ENCODE measurements around the gene WDR4.
"Not testable (repeated sequence)": the region's sequence is repeated elsewhere in the genome, so short reads cannot be mapped to it uniquely, and the experiment has no call there.

WDR4 gene

GRCh38 chr21:42878993-42879787, at the start of gene WDR4:
TSS of gene WDR4 (minus strand) at chr21:42879539. CDS start at chr21:42879495, 44 bp downstream.
- peak; percentile 96 for DNase-seq (ENCODE audit: low spot score)

GRCh38 chr21:42927474-42928200, 48.3 kb upstream of the WDR4 start:
- DNase-seq (ENCODE audit: low spot score): peak; percentile 94

- DNase-seq (ENCODE audit: low spot score): no peak
Measured at GRCh38 chr21:42925114-42925926, 46.0 kb upstream of the WDR4 start, which contains the start of gene ERVH48-1. TSS of gene ERVH48-1 (minus strand) at chr21:42925630. CDS start at chr21:42919006, 6,624 bp downstream.

GRCh38 chr21:42924433-42924751, 45.1 kb upstream of the WDR4 start:
- no peak for DNase-seq (ENCODE audit: low spot score)

GRCh38 chr21:42923553-42924432, 44.5 kb upstream of the WDR4 start:
- DNase-seq (ENCODE audit: low spot score): peak; percentile 92

GRCh38 chr21:42922918-42923317, 43.6 kb upstream of the WDR4 start:
- no peak for DNase-seq (ENCODE audit: low spot score)

- no peak for DNase-seq (ENCODE audit: low spot score)
Measured at GRCh38 chr21:42921927-42922326, 42.6 kb upstream of the WDR4 start.

- peak; percentile 60 for DNase-seq (ENCODE audit: low spot score)
Measured at GRCh38 chr21:42918291-42918690, 39.0 kb upstream of the WDR4 start.

GRCh38 chr21:42913476-42913875, 34.1 kb upstream of the WDR4 start:
- DNase-seq (ENCODE audit: low spot score): no peak

GRCh38 chr21:42911920-42912319, 32.6 kb upstream of the WDR4 start:
- not testable (repeated sequence) for DNase-seq (ENCODE audit: low spot score)

- not testable (repeated sequence) for DNase-seq (ENCODE audit: low spot score)
Measured at GRCh38 chr21:42908484-42908883, 29.1 kb upstream of the WDR4 start.

GRCh38 chr21:42906233-42906632, 26.9 kb upstream of the WDR4 start:
- no peak for DNase-seq (ENCODE audit: low spot score)

GRCh38 chr21:42905195-42905594, 25.9 kb upstream of the WDR4 start:
- DNase-seq (ENCODE audit: low spot score): no peak

GRCh38 chr21:42903817-42904216, 24.5 kb upstream of the WDR4 start:
- no peak for DNase-seq (ENCODE audit: low spot score)

- DNase-seq (ENCODE audit: low spot score): no peak
Measured at GRCh38 chr21:42900446-42900845, 21.1 kb upstream of the WDR4 start.

- peak; percentile 99 for DNase-seq (ENCODE audit: low spot score)
Measured at GRCh38 chr21:42892931-42893755, 13.8 kb upstream of the WDR4 start, which contains the start of gene NDUFV3. TSS of gene NDUFV3 (plus strand) at chr21:42893309. CDS start at chr21:42893334, 25 bp downstream.

GRCh38 chr21:42892582-42892930, 13.2 kb upstream of the WDR4 start:
- no peak for DNase-seq (ENCODE audit: low spot score)

- DNase-seq (ENCODE audit: low spot score): no peak
Measured at GRCh38 chr21:42887326-42887725, 8.0 kb upstream of the WDR4 start.

GRCh38 chr21:42883921-42884320, 4.6 kb upstream of the WDR4 start:
- DNase-seq (ENCODE audit: low spot score): no peak

- DNase-seq (ENCODE audit: low spot score): no peak
Measured at GRCh38 chr21:42880352-42880751, 1.0 kb upstream of the WDR4 start.

GRCh38 chr21:42878678-42878992, 704 bp downstream of the WDR4 start:
- no peak for DNase-seq (ENCODE audit: low spot score)
